Neural cell (in vitro differentiated cells): Measurements from ENCODE around the gene ZNF618. TPM values are rescaled to one million over a fixed set of nuclear protein-coding genes. Genes with fewer than 3 reads are reported as not detected.

Source experiments
- H2AFZ ChIP-seq: fragments of 200-600, 300-800 bp; sonication (generic), shearing (Covaris generic); 2 replicates; pipeline ENCODE4 v1.6.0; 2014; ENCODE audit warnings: low read depth, mild to moderate bottlenecking, antibody characterized with exemption, low read length, moderate library complexity
- H3F3A ChIP-seq: fragments of 200-600 bp; shearing (Covaris generic); 2 replicates; pipeline ENCODE4 v1.6.1; 2016; ENCODE audit warnings: mild to moderate bottlenecking, moderate library complexity, mixed read lengths, antibody characterized with exemption, low read length; ENCODE audit not compliant: insufficient read depth, poor library complexity, severe bottlenecking
- H3K27ac ChIP-seq: fragments of 200-600, 300-800 bp; sonication (generic), shearing (Covaris generic); 2 replicates; pipeline ENCODE4 v1.5.1; 2014; ENCODE audit warnings: mild to moderate bottlenecking, low read length, moderate library complexity
- H3K27me3 ChIP-seq: fragments of 300-800, 200-600 bp; sonication (generic), shearing (Covaris generic); 2 replicates; pipeline ENCODE4 v1.6.0; 2014; ENCODE audit warnings: mild to moderate bottlenecking, low read depth, low read length, moderate library complexity; ENCODE audit not compliant: insufficient read depth
- H3K36me3 ChIP-seq: fragments of 300-800, 200-600 bp; sonication (generic), shearing (Covaris generic); 2 replicates; pipeline ENCODE4 v1.5.1; 2014; ENCODE audit warnings: mild to moderate bottlenecking, antibody characterized with exemption, low read length, moderate library complexity; ENCODE audit not compliant: insufficient read depth
- H3K4me2 ChIP-seq: fragments of 300-800, 200-600 bp; sonication (generic), shearing (Covaris generic); 2 replicates; pipeline ENCODE4 v1.6.0; 2014; ENCODE audit warnings: mild to moderate bottlenecking, low read length
- H3K4me3 ChIP-seq: fragments of 300-800, 200-600 bp; sonication (generic), shearing (Covaris generic); 2 replicates; pipeline ENCODE4 v1.5.1; 2014; ENCODE audit warnings: mild to moderate bottlenecking, low read length, moderate library complexity
- H3K79me2 ChIP-seq: fragments of 200-600 bp; shearing (Covaris generic); replicated peaks from 2 replicates; pipeline ENCODE4 v1.6.0; 2014; ENCODE audit warnings: mild to moderate bottlenecking, low read length, moderate library complexity; ENCODE audit not compliant: insufficient read depth
- H3K9ac ChIP-seq: fragments of 300-800, 200-600 bp; sonication (generic), shearing (Covaris generic); 2 replicates; pipeline ENCODE4 v1.6.1; 2016; ENCODE audit warnings: mild to moderate bottlenecking, low read length, mixed read lengths
- H3K9me2 ChIP-seq: fragments of 200-600 bp; shearing (Covaris generic); 2 replicates; pipeline ENCODE4 v1.6.1; 2016; ENCODE audit warnings: mild to moderate bottlenecking, low read length, mixed read lengths; ENCODE audit not compliant: insufficient read depth
- H3K9me3 ChIP-seq: fragments of 200-600, 300-800 bp; sonication (generic), shearing (Covaris generic); 2 replicates; pipeline ENCODE4 v1.6.1; 2016; ENCODE audit warnings: mild to moderate bottlenecking, mixed run types, low read length, moderate library complexity, mixed read lengths
- H4K20me1 ChIP-seq: fragments of 200-600 bp; shearing (Covaris generic); 2 replicates; pipeline ENCODE4 v1.6.1; 2016; ENCODE audit warnings: mild to moderate bottlenecking, mixed run types; ENCODE audit not compliant: insufficient read depth
- EP300 ChIP-seq: fragments of 450-650 bp; conservative IDR thresholded peaks from 2 replicates; pipeline ENCODE4 v1.6.1; 2014; ENCODE audit warnings: antibody characterized with exemption, mild to moderate bottlenecking, moderate library complexity; ENCODE audit not compliant: poor library complexity, severe bottlenecking
- EZH2 ChIP-seq: fragments of 200-600, 300-800 bp; shearing (Covaris generic), sonication (generic); IDR thresholded peaks from 2 replicates; pipeline ENCODE4 v1.6.1; 2014; ENCODE audit warnings: antibody characterized with exemption, low read length, borderline replicate concordance, mild to moderate bottlenecking; ENCODE audit not compliant: insufficient read depth, poor library complexity, severe bottlenecking
- MXI1 ChIP-seq: fragments of 450-650 bp; conservative IDR thresholded peaks from 2 replicates; pipeline ENCODE4 v1.6.1; 2014; ENCODE audit warnings: antibody characterized with exemption, mild to moderate bottlenecking; ENCODE audit not compliant: poor library complexity, severe bottlenecking
- POLR2AphosphoS5 ChIP-seq: IDR thresholded peaks from 2 replicates; pipeline ENCODE4 v1.6.1; 2012
- RAD21 ChIP-seq: fragments of 450-650 bp; conservative IDR thresholded peaks from 2 replicates; pipeline ENCODE4 v1.6.1; 2014; ENCODE audit warnings: antibody characterized with exemption, mild to moderate bottlenecking, moderate library complexity
- SMC3 ChIP-seq: fragments of 450-650 bp; conservative IDR thresholded peaks from 2 replicates; pipeline ENCODE4 v1.6.1; 2014; ENCODE audit warnings: antibody characterized with exemption, mild to moderate bottlenecking, moderate library complexity; ENCODE audit not compliant: poor library complexity
- TAF1 ChIP-seq: IDR thresholded peaks from 2 replicates; pipeline ENCODE4 v1.6.1; 2012; ENCODE audit warnings: low read depth
- polyA plus RNA-seq: library from polyadenylated mRNA; depleted of rRNA; stranded (reverse); fragments of >200 nt; gene quantifications from 2 replicates; pipeline ENCODE4 v1.2.3, GENCODE V29; 2014
- TF ChIP-seq, protein P1 (sequence below): IDR thresholded peaks from 2 replicates; pipeline ENCODE4 v1.6.1; 2012; ENCODE audit warnings: borderline replicate concordance
- TF ChIP-seq, protein P2 (sequence below): fragments of 450-650 bp; IDR thresholded peaks from 2 replicates; pipeline ENCODE4 v1.5.1; 2014; ENCODE audit warnings: antibody characterized with exemption, mild to moderate bottlenecking, moderate library complexity; ENCODE audit not compliant: poor library complexity, severe bottlenecking

The ZNF618 gene
- polyA plus RNA-seq, 1 donor from 2014 or later = 7.1 TPM

DNA sequence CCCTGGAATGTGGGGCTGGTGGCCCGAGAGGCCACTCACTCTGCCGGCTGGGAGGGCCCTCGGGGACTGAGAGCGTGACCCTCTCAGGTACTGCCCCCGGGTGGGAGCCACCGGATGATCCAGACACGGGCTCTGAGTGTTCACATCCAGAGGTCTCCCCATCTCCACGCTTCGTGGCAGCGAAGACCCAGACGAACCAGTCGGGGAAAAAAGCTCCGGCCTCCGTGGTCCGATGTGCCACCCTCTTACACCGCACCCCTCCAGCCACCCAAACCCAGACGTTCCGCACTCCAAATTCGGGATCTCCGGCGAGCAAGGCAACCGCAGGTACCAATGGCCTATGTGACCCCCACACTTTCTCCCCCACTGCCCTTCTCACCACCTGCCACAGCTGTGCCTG, 152.5 kb downstream of the ZNF618 start:
- H3K4me2 ChIP-seq = no peak overlapping the region
- no peaks in the 10 kb centered on the region for H3K27me3 ChIP-seq
- no peaks in the 10 kb centered on the region for H3F3A ChIP-seq
- no peak for TF ChIP-seq EP300
- no peak for TF ChIP-seq TAF1
- TF ChIP-seq, protein P1, sequence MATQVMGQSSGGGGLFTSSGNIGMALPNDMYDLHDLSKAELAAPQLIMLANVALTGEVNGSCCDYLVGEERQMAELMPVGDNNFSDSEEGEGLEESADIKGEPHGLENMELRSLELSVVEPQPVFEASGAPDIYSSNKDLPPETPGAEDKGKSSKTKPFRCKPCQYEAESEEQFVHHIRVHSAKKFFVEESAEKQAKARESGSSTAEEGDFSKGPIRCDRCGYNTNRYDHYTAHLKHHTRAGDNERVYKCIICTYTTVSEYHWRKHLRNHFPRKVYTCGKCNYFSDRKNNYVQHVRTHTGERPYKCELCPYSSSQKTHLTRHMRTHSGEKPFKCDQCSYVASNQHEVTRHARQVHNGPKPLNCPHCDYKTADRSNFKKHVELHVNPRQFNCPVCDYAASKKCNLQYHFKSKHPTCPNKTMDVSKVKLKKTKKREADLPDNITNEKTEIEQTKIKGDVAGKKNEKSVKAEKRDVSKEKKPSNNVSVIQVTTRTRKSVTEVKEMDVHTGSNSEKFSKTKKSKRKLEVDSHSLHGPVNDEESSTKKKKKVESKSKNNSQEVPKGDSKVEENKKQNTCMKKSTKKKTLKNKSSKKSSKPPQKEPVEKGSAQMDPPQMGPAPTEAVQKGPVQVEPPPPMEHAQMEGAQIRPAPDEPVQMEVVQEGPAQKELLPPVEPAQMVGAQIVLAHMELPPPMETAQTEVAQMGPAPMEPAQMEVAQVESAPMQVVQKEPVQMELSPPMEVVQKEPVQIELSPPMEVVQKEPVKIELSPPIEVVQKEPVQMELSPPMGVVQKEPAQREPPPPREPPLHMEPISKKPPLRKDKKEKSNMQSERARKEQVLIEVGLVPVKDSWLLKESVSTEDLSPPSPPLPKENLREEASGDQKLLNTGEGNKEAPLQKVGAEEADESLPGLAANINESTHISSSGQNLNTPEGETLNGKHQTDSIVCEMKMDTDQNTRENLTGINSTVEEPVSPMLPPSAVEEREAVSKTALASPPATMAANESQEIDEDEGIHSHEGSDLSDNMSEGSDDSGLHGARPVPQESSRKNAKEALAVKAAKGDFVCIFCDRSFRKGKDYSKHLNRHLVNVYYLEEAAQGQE = no peak
- TF ChIP-seq MXI1 = no peak
- TF ChIP-seq RAD21 = no peak
- no peak for TF ChIP-seq SMC3
- no peak for TF ChIP-seq EZH2
- TF ChIP-seq POLR2AphosphoS5 = no peak
- TF ChIP-seq, protein P2, sequence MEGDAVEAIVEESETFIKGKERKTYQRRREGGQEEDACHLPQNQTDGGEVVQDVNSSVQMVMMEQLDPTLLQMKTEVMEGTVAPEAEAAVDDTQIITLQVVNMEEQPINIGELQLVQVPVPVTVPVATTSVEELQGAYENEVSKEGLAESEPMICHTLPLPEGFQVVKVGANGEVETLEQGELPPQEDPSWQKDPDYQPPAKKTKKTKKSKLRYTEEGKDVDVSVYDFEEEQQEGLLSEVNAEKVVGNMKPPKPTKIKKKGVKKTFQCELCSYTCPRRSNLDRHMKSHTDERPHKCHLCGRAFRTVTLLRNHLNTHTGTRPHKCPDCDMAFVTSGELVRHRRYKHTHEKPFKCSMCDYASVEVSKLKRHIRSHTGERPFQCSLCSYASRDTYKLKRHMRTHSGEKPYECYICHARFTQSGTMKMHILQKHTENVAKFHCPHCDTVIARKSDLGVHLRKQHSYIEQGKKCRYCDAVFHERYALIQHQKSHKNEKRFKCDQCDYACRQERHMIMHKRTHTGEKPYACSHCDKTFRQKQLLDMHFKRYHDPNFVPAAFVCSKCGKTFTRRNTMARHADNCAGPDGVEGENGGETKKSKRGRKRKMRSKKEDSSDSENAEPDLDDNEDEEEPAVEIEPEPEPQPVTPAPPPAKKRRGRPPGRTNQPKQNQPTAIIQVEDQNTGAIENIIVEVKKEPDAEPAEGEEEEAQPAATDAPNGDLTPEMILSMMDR = no peak
- H3K9ac ChIP-seq = no peak overlapping the region
- H3K27ac ChIP-seq = no peak overlapping the region
- H3K4me3 ChIP-seq = no peak overlapping the region
- no peaks in the 10 kb centered on the region for H3K79me2 ChIP-seq
- no peak overlapping the region for H2AFZ ChIP-seq
- no peaks in the 10 kb centered on the region for H3K9me2 ChIP-seq
- H3K36me3 ChIP-seq = peaks cover 13% of the 10 kb centered on the region
- no peaks in the 10 kb centered on the region for H4K20me1 ChIP-seq
- peaks cover 3% of the 10 kb centered on the region for H3K9me3 ChIP-seq

DNA sequence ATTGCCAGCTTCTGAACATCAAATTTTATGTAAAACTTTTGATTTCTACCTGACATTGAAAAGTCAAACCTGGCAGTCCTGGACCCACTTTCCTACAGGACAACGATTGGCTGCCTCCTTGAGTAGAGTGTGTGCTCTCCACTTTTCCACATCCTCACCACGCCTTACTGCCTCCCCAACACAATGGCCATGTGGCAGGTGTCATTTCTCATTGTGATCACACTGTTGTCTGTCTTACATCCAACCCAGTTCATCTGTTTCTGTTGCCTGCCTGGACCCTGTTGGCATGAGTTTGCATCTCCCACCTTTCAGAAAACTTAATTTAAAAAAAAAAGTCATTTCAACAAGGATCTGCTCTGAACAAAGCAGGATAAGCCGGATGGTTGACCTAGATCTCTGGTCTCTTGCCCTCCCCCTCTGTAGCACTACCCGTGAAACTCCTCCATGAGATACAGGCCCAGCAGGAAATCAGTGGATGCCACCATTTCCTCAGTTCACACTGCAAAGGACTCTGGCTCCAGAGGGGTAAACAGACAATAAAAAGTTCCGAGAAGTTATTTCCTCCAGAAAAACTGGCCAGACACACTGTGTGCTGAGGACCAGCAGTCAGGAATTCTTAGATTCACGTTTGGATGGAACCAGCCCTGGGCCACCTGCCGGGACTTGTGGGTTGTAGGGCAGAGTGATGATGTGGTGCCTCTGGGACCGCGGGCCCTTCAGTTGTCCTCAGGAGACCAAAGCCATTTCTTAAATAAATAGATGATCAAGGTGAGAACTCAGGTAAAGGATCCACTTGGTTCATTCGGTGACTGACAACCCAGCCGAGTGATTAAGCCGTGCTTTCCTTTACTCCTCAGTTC, 153.4 kb downstream of the ZNF618 start:
- peaks cover 10% of the 10 kb centered on the region for H3K36me3 ChIP-seq

More for the DNA sequence above, 153.4 kb downstream of the ZNF618 start:
- Histone ChIP-seq H3K27ac (no peak overlapping the region), H3K27me3 (no peaks in the 10 kb centered on the region), H4K20me1 (no peaks in the 10 kb centered on the region), H3K4me3 (no peak overlapping the region), H3K9me3 (no peaks in the 10 kb centered on the region), H3K9me2 (no peaks in the 10 kb centered on the region), H3K4me2 (no peak overlapping the region), H2AFZ (no peak overlapping the region), H3K9ac (no peak overlapping the region), H3K79me2 (no peaks in the 10 kb centered on the region), H3F3A (no peaks in the 10 kb centered on the region)
- TF ChIP-seq EP300 (no peak), RAD21 (no peak), MXI1 (no peak), POLR2AphosphoS5 (no peak), SMC3 (no peak), EZH2 (no peak)
- TF ChIP-seq, protein P2 = no peak
